ENCODE measurements around the gene SLC29A4.

SLC29A4 gene

GRCh38 chr7:5332579-5332978 is 49.8 kb downstream of the SLC29A4 start:
- DNase-seq, result no peak

- DNase-seq, result no peak
Measured at GRCh38 chr7:5333121-5334045, 50.6 kb downstream of the SLC29A4 start.

GRCh38 chr7:5334671-5335070 is 51.9 kb downstream of the SLC29A4 start:
- DNase-seq, result no peak

GRCh38 chr7:5337047-5337446 is 54.3 kb downstream of the SLC29A4 start:
- no peak for DNase-seq

- DNase-seq, result no peak
Measured at GRCh38 chr7:5339955-5340354, 57.2 kb downstream of the SLC29A4 start.

GRCh38 chr7:5342631-5343030 is 59.9 kb downstream of the SLC29A4 start:
- no peak for DNase-seq

GRCh38 chr7:5343884-5344283 is 61.1 kb downstream of the SLC29A4 start:
- DNase-seq, result no peak

GRCh38 chr7:5344342-5344741 is 61.6 kb downstream of the SLC29A4 start:
- DNase-seq, result no peak

GRCh38 chr7:5345171-5345570 is 62.4 kb downstream of the SLC29A4 start:
- no peak for DNase-seq

- no peak for DNase-seq
Measured at GRCh38 chr7:5345671-5346070, 62.9 kb downstream of the SLC29A4 start.

GRCh38 chr7:5348134-5349004 is 65.6 kb downstream of the SLC29A4 start:
- no peak for DNase-seq

GRCh38 chr7:5349005-5349380 is 66.2 kb downstream of the SLC29A4 start:
- DNase-seq, result no peak

- no peak for DNase-seq
Measured at GRCh38 chr7:5349437-5350173, 66.9 kb downstream of the SLC29A4 start.

GRCh38 chr7:5350174-5350463 is 67.4 kb downstream of the SLC29A4 start:
- no peak for DNase-seq

- DNase-seq, result no peak
Measured at GRCh38 chr7:5350600-5351385, 68.0 kb downstream of the SLC29A4 start.

GRCh38 chr7:5351507-5352265 is 68.9 kb downstream of the SLC29A4 start:
- no peak for DNase-seq

GRCh38 chr7:5352440-5353010 is 69.8 kb downstream of the SLC29A4 start:
- DNase-seq, result no peak

GRCh38 chr7:5354460-5355232 is 71.9 kb downstream of the SLC29A4 start:
- DNase-seq, result no peak

All from CD4-positive, alpha-beta T cell treated with Interleukin-21 for 1 hour (primary cell).